ENCODE data around the gene SPATA31C1.
"Not testable (repeated sequence)": the region's sequence is repeated elsewhere in the genome, so short reads cannot be mapped to it uniquely, and the experiment has no call there.

SPATA31C1 gene

GRCh38 chr9:87929152-87929551 is 11.4 kb downstream of the SPATA31C1 start:
- H3K4me1 ChIP-seq (ENCODE audit: control insufficient read depth in 1 of 2, insufficient read depth in 2 of 2, low read length in 2 of 2); H3K27me3 ChIP-seq (ENCODE audit: control insufficient read depth in 1 of 2, insufficient read depth in 2 of 2, low read length in 2 of 2); H3K4me3 ChIP-seq (ENCODE audit: low read depth in 1 of 2, low read length in 2 of 2); H3K9me3 ChIP-seq (ENCODE audit: control insufficient read depth in 1 of 2, low read length in 2 of 2); H3K36me3 ChIP-seq (ENCODE audit: control insufficient read depth in 1 of 2, insufficient read depth in 2 of 2, low read length in 2 of 2); H3K9ac ChIP-seq (ENCODE audit: low read depth in 1 of 2, low read length in 2 of 2); H3K27ac ChIP-seq (ENCODE audit: low read depth, low read length): not testable (repeated sequence)

- H3K4me1 ChIP-seq (ENCODE audit: control insufficient read depth in 1 of 2, insufficient read depth in 2 of 2, low read length in 2 of 2), result not testable (repeated sequence)
Measured at GRCh38 chr9:87934444-87934843, 16.7 kb downstream of the SPATA31C1 start.

GRCh38 chr9:87937352-87937751 is 19.6 kb downstream of the SPATA31C1 start:
- not testable (repeated sequence) for H3K27ac ChIP-seq (ENCODE audit: low read depth, low read length); H3K27me3 ChIP-seq (ENCODE audit: control insufficient read depth in 1 of 2, insufficient read depth in 2 of 2, low read length in 2 of 2); H3K9ac ChIP-seq (ENCODE audit: low read depth in 1 of 2, low read length in 2 of 2); H3K4me1 ChIP-seq (ENCODE audit: control insufficient read depth in 1 of 2, insufficient read depth in 2 of 2, low read length in 2 of 2); H3K9me3 ChIP-seq (ENCODE audit: control insufficient read depth in 1 of 2, low read length in 2 of 2); H3K36me3 ChIP-seq (ENCODE audit: control insufficient read depth in 1 of 2, insufficient read depth in 2 of 2, low read length in 2 of 2); H3K4me3 ChIP-seq (ENCODE audit: low read depth in 1 of 2, low read length in 2 of 2)

More at GRCh38 chr9:87934444-87934843, 16.7 kb downstream of the SPATA31C1 start:
- not testable (repeated sequence) for H3K36me3 ChIP-seq (ENCODE audit: control insufficient read depth in 1 of 2, insufficient read depth in 2 of 2, low read length in 2 of 2); H3K4me3 ChIP-seq (ENCODE audit: low read depth in 1 of 2, low read length in 2 of 2); H3K27ac ChIP-seq (ENCODE audit: low read depth, low read length); H3K9me3 ChIP-seq (ENCODE audit: control insufficient read depth in 1 of 2, low read length in 2 of 2); H3K27me3 ChIP-seq (ENCODE audit: control insufficient read depth in 1 of 2, insufficient read depth in 2 of 2, low read length in 2 of 2); H3K9ac ChIP-seq (ENCODE audit: low read depth in 1 of 2, low read length in 2 of 2)

DNA sequence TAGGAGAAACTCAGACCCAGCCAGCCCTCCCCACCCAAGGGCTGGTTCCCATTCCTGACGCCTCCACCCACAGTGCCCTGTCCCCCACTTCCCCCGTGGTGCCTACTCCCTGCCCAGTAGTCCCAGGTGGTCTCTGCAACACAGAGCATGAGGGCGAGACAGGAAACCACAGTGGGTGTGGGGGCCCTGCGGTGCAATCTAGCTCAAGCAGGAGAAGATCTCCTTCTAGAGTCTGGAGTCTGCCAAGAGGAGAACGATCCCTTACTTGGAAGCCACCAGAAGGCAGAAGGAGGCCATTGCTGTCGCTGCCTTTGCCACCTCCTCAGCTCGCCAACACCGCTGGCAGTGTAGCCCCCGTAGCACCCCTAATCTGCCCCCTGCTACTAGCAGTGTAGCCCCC is 20.2 kb downstream of the SPATA31C1 start:
- H3K9me3 ChIP-seq (ENCODE audit: control insufficient read depth in 1 of 2, low read length in 2 of 2); H3K27ac ChIP-seq (ENCODE audit: low read depth, low read length); H3K27me3 ChIP-seq (ENCODE audit: control insufficient read depth in 1 of 2, insufficient read depth in 2 of 2, low read length in 2 of 2); H3K4me1 ChIP-seq (ENCODE audit: control insufficient read depth in 1 of 2, insufficient read depth in 2 of 2, low read length in 2 of 2); H3K36me3 ChIP-seq (ENCODE audit: control insufficient read depth in 1 of 2, insufficient read depth in 2 of 2, low read length in 2 of 2); H3K4me3 ChIP-seq (ENCODE audit: low read depth in 1 of 2, low read length in 2 of 2); H3K9ac ChIP-seq (ENCODE audit: low read depth in 1 of 2, low read length in 2 of 2): not testable (repeated sequence)

DNA sequence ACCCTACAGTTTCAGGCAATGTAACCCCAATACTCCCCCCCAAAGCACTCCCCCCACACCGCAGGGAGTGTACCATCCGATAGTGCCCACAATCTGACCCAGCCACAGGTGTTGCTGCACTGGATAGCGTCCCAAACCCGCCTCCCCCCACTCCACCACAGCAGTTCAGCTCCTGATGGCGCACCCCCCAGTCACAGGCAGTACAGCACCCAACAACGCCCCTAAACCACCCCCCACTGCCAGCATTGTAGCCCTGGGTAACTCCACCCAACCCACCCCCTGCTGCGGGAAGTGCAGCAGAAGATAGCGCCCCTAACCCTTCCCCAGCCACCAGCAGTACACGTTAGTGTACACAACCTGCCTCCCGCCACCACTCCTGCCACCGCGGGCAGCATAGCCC is 20.6 kb downstream of the SPATA31C1 start:
- H3K27me3 ChIP-seq (ENCODE audit: control insufficient read depth in 1 of 2, insufficient read depth in 2 of 2, low read length in 2 of 2); H3K27ac ChIP-seq (ENCODE audit: low read depth, low read length); H3K9ac ChIP-seq (ENCODE audit: low read depth in 1 of 2, low read length in 2 of 2); H3K4me1 ChIP-seq (ENCODE audit: control insufficient read depth in 1 of 2, insufficient read depth in 2 of 2, low read length in 2 of 2); H3K36me3 ChIP-seq (ENCODE audit: control insufficient read depth in 1 of 2, insufficient read depth in 2 of 2, low read length in 2 of 2); H3K4me3 ChIP-seq (ENCODE audit: low read depth in 1 of 2, low read length in 2 of 2); H3K9me3 ChIP-seq (ENCODE audit: control insufficient read depth in 1 of 2, low read length in 2 of 2): not testable (repeated sequence)

GRCh38 chr9:87939096-87939495 is 21.3 kb downstream of the SPATA31C1 start:
- H3K27me3 ChIP-seq (ENCODE audit: control insufficient read depth in 1 of 2, insufficient read depth in 2 of 2, low read length in 2 of 2); H3K36me3 ChIP-seq (ENCODE audit: control insufficient read depth in 1 of 2, insufficient read depth in 2 of 2, low read length in 2 of 2); H3K9ac ChIP-seq (ENCODE audit: low read depth in 1 of 2, low read length in 2 of 2); H3K4me1 ChIP-seq (ENCODE audit: control insufficient read depth in 1 of 2, insufficient read depth in 2 of 2, low read length in 2 of 2); H3K27ac ChIP-seq (ENCODE audit: low read depth, low read length); H3K4me3 ChIP-seq (ENCODE audit: low read depth in 1 of 2, low read length in 2 of 2); H3K9me3 ChIP-seq (ENCODE audit: control insufficient read depth in 1 of 2, low read length in 2 of 2): not testable (repeated sequence)

DNA sequence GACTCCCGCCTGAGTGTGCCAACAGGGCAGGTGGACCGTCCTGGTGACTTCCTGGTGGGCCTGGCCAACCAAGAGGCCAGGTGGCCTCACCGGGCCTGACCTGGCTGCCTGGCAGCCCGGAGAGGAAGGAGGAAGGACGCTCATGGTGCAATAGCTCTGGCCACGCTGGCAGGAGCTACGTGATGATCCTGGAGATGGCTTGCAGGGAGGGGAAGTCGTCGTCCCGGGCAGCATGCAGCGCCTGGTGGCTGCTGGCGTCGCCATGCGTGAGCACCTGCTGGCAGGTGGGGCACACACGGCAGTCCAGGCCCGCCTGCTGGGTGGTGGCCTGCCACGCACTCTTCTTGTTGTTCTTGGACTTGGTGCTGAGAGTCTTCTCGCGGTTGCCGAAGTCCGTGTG is 26.3 kb downstream of the SPATA31C1 start:
- no peaks in the 10 kb centered on the region for H3K4me1 ChIP-seq (ENCODE audit: control insufficient read depth in 1 of 2, insufficient read depth in 2 of 2, low read length in 2 of 2)
- H3K27ac ChIP-seq (ENCODE audit: low read depth, low read length), result no peak overlapping the region
- H3K9ac ChIP-seq (ENCODE audit: low read depth in 1 of 2, low read length in 2 of 2), result no peak overlapping the region
- peaks cover 0 to 3% of the 10 kb centered on the region in 2 donors for H3K27me3 ChIP-seq (ENCODE audit: control insufficient read depth in 1 of 2, insufficient read depth in 2 of 2, low read length in 2 of 2)
- H3K9me3 ChIP-seq (ENCODE audit: control insufficient read depth in 1 of 2, low read length in 2 of 2), result no peaks in the 10 kb centered on the region
- no peaks in the 10 kb centered on the region for H3K36me3 ChIP-seq (ENCODE audit: control insufficient read depth in 1 of 2, insufficient read depth in 2 of 2, low read length in 2 of 2)
- no peak overlapping the region for H3K4me3 ChIP-seq (ENCODE audit: low read depth in 1 of 2, low read length in 2 of 2)

DNA sequence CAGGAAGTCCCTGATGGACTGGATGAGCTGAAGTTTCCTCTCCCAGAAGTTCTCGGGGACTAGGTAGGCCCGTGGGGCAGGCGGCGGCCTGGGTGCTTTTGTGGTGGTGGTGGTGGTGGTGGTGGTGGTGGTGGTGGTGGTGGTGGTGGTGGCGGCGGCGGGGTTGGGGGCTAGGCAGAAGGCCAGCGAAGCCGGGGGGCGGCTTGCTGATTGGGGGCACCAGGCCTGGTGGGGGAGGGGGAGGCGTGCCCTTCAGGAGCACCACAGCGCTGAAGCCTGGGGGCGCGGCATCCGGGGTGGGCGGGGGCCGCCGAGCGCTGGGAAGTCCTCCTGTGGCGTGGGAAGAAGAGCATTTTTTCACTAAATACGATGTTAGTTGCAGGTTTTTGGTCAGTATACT is 26.9 kb downstream of the SPATA31C1 start:
- H3K36me3 ChIP-seq (ENCODE audit: control insufficient read depth in 1 of 2, insufficient read depth in 2 of 2, low read length in 2 of 2), result no peaks in the 10 kb centered on the region
- peaks cover 0 to 3% of the 10 kb centered on the region in 2 donors for H3K27me3 ChIP-seq (ENCODE audit: control insufficient read depth in 1 of 2, insufficient read depth in 2 of 2, low read length in 2 of 2)
- no peaks in the 10 kb centered on the region for H3K9me3 ChIP-seq (ENCODE audit: control insufficient read depth in 1 of 2, low read length in 2 of 2)
- no peak overlapping the region for H3K27ac ChIP-seq (ENCODE audit: low read depth, low read length)
- H3K9ac ChIP-seq (ENCODE audit: low read depth in 1 of 2, low read length in 2 of 2), result no peak overlapping the region
- no peak overlapping the region for H3K4me3 ChIP-seq (ENCODE audit: low read depth in 1 of 2, low read length in 2 of 2)
- H3K4me1 ChIP-seq (ENCODE audit: control insufficient read depth in 1 of 2, insufficient read depth in 2 of 2, low read length in 2 of 2), result no peaks in the 10 kb centered on the region

GRCh38 chr9:87950296-87950695 is 32.5 kb downstream of the SPATA31C1 start:
- no peak overlapping the region for H3K9ac ChIP-seq (ENCODE audit: low read depth in 1 of 2, low read length in 2 of 2)
- H3K9me3 ChIP-seq (ENCODE audit: control insufficient read depth in 1 of 2, low read length in 2 of 2), result no peaks in the 10 kb centered on the region
- H3K4me3 ChIP-seq (ENCODE audit: low read depth in 1 of 2, low read length in 2 of 2), result no peak overlapping the region
- peaks cover 0 to 3% of the 10 kb centered on the region in 2 donors for H3K27me3 ChIP-seq (ENCODE audit: control insufficient read depth in 1 of 2, insufficient read depth in 2 of 2, low read length in 2 of 2)
- no peaks in the 10 kb centered on the region for H3K36me3 ChIP-seq (ENCODE audit: control insufficient read depth in 1 of 2, insufficient read depth in 2 of 2, low read length in 2 of 2)
- H3K4me1 ChIP-seq (ENCODE audit: control insufficient read depth in 1 of 2, insufficient read depth in 2 of 2, low read length in 2 of 2), result no peaks in the 10 kb centered on the region
- H3K27ac ChIP-seq (ENCODE audit: low read depth, low read length), result no peak overlapping the region

DNA sequence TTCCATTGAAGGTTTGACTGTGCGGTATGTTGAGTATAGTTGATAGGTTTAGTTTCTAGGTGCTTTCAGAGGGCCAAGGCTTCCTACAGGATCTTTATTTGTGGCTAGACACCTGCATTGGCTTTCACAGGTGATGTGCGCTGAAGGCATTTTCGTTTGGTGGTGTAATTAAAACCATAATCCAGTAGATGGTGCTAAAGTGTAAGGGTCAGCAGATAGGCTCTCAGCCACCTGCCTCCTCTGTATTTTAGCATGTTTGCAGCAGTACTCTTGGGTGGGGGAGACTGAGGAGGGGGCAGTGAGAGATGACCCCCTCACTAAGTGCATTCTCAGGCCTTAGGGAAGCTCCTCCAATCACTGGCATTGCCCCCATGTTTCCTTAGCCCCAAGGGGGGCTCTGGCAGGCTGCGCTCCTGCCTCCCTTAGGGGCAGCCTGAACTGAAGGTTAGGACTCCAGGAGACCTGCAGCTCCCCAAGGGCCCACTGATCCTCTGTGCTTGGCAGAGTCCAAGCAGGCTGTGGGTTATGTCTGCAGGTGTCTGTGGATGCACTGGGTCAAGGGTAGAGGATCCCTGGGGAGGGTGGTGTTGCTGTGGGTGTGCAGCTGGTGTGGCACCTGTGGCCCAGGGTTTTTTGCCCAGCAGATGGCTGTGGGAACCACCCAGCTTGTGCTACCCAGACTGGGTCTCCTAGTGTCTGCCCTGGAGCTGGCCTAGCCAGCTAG is 33.2 kb downstream of the SPATA31C1 start:
- Histone ChIP-seq H3K4me3 (ENCODE audit: low read depth in 1 of 2, low read length in 2 of 2) (no peak overlapping the region), H3K9ac (ENCODE audit: low read depth in 1 of 2, low read length in 2 of 2) (no peak overlapping the region), H3K36me3 (ENCODE audit: control insufficient read depth in 1 of 2, insufficient read depth in 2 of 2, low read length in 2 of 2) (no peaks in the 10 kb centered on the region), H3K9me3 (ENCODE audit: control insufficient read depth in 1 of 2, low read length in 2 of 2) (no peaks in the 10 kb centered on the region), H3K4me1 (ENCODE audit: control insufficient read depth in 1 of 2, insufficient read depth in 2 of 2, low read length in 2 of 2) (no peaks in the 10 kb centered on the region), H3K27ac (ENCODE audit: low read depth, low read length) (no peak overlapping the region), H3K27me3 (ENCODE audit: control insufficient read depth in 1 of 2, insufficient read depth in 2 of 2, low read length in 2 of 2) (no peaks in the 10 kb centered on the region)

DNA sequence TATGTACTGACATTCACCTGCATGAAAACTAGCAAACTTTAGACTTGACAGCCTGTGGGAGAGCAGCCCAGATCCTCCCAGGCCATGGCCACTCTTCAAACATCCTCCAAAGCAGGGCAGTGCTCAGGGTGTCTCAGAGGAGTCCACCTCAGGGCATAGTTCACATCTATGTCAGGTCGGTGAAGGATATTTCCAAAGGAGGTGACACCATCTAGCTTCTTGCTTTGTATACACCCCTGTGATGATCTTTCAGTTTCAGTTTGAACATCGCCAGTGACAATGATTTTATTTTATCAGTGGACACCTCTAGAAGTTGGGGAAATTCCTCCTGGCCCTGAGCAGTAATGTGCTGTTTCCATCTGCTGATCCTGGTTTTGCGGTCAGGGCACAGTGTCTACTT is 36.5 kb downstream of the SPATA31C1 start:
- Histone ChIP-seq H3K9ac (ENCODE audit: low read depth in 1 of 2, low read length in 2 of 2) (no peak overlapping the region), H3K9me3 (ENCODE audit: control insufficient read depth in 1 of 2, low read length in 2 of 2) (peaks cover 0 to under 1% of the 10 kb centered on the region in 2 donors), H3K4me3 (ENCODE audit: low read depth in 1 of 2, low read length in 2 of 2) (no peak overlapping the region), H3K27me3 (ENCODE audit: control insufficient read depth in 1 of 2, insufficient read depth in 2 of 2, low read length in 2 of 2) (no peaks in the 10 kb centered on the region), H3K4me1 (ENCODE audit: control insufficient read depth in 1 of 2, insufficient read depth in 2 of 2, low read length in 2 of 2) (peaks cover 0 to under 1% of the 10 kb centered on the region in 2 donors), H3K27ac (ENCODE audit: low read depth, low read length) (no peak overlapping the region), H3K36me3 (ENCODE audit: control insufficient read depth in 1 of 2, insufficient read depth in 2 of 2, low read length in 2 of 2) (no peaks in the 10 kb centered on the region)

Measured in duodenal mucosa (tissue), 2 donors.